KMS-11 (cell line): Measurements from ENCODE around the gene ZRANB1.

ENCODE experiments used
- H2AFZ ChIP-seq: fragments of 200-600 bp; sonication (generic); 2 replicates; pipeline ENCODE4 v1.6.1; 2016; ENCODE audit warnings: antibody characterized with exemption, mixed run types, low read depth
- H3K27ac ChIP-seq: fragments of 200-600 bp; sonication (generic); 2 replicates; pipeline ENCODE4 v1.6.1; 2016; ENCODE audit warnings: mild to moderate bottlenecking, mixed run types
- H3K27me3 ChIP-seq: fragments of 200-600 bp; sonication (generic); 2 replicates; pipeline ENCODE4 v1.6.1; 2017; ENCODE audit warnings: mild to moderate bottlenecking, low read depth, mixed run types, moderate library complexity; ENCODE audit not compliant: insufficient read depth
- H3K36me3 ChIP-seq: fragments of 200-600 bp; sonication (generic); 2 replicates; pipeline ENCODE4 v1.6.1; 2017; ENCODE audit warnings: mild to moderate bottlenecking, mixed run types; ENCODE audit not compliant: insufficient read depth
- H3K4me1 ChIP-seq: fragments of 200-600 bp; sonication (generic); 2 replicates; pipeline ENCODE4 v1.6.1; 2016; ENCODE audit warnings: mild to moderate bottlenecking, low read depth, mixed run types; ENCODE audit not compliant: poor library complexity, severe bottlenecking
- H3K4me2 ChIP-seq: fragments of 200-600 bp; sonication (generic); 2 replicates; pipeline ENCODE4 v1.7.0; 2016; ENCODE audit warnings: mild to moderate bottlenecking, mixed run types
- H3K4me3 ChIP-seq: fragments of 200-600 bp; sonication (generic); IDR thresholded peaks from 2 replicates; pipeline ENCODE4 v1.6.1; 2017; ENCODE audit warnings: low read depth, low read length, mixed read lengths; ENCODE audit not compliant: insufficient read depth
- H3K79me2 ChIP-seq: fragments of 200-600 bp; sonication (generic); 2 replicates; pipeline ENCODE4 v1.6.1; 2016; ENCODE audit warnings: low read depth, mixed run types; ENCODE audit not compliant: insufficient read depth
- H3K9ac ChIP-seq: fragments of 200-600 bp; sonication (generic); 2 replicates; pipeline ENCODE4 v1.6.1; 2016; ENCODE audit warnings: mild to moderate bottlenecking, mixed run types
- H4K20me1 ChIP-seq: fragments of 200-600 bp; sonication (generic); 2 replicates; pipeline ENCODE4 v1.6.1; 2016; ENCODE audit warnings: mild to moderate bottlenecking, mixed run types; ENCODE audit not compliant: insufficient read depth
- CTCF ChIP-seq: fragments of 200-600 bp; sonication (generic); conservative IDR thresholded peaks from 2 replicates; pipeline ENCODE4 v1.6.1; 2017; ENCODE audit warnings: low read depth, mild to moderate bottlenecking, antibody characterized with exemption, low read length, moderate library complexity, mixed read lengths

The ZRANB1 gene

GRCh38 chr10:124956764-124957163, 14.8 kb downstream of the ZRANB1 start:
- TF ChIP-seq CTCF = no peak
- Histone ChIP-seq H3K4me2 (no peak overlapping the region), H3K27me3 (no peaks in the 10 kb centered on the region), H2AFZ (no peak overlapping the region), H3K4me3 (no peak overlapping the region), H3K79me2 (peaks cover 42% of the 10 kb centered on the region; the same call in 1 of the 2 replicates), H4K20me1 (peaks cover 9% of the 10 kb centered on the region; the same call in 1 of the 2 replicates), H3K9ac (no peak overlapping the region), H3K36me3 (no peaks in the 10 kb centered on the region), H3K4me1 (peaks cover 64% of the 10 kb centered on the region), H3K27ac (no peak overlapping the region)

GRCh38 chr10:124957404-124957947, 15.6 kb downstream of the ZRANB1 start:
- TF ChIP-seq CTCF = no peak
- Histone ChIP-seq H3K4me2 (no peak overlapping the region), H3K9ac (no peak overlapping the region), H2AFZ (no peak overlapping the region), H3K27ac (no peak overlapping the region), H3K36me3 (no peaks in the 10 kb centered on the region), H3K27me3 (no peaks in the 10 kb centered on the region), H3K4me3 (no peak overlapping the region), H4K20me1 (peaks cover 9% of the 10 kb centered on the region; the same call in 1 of the 2 replicates), H3K79me2 (peaks cover 43% of the 10 kb centered on the region; the same call in 1 of the 2 replicates), H3K4me1 (peaks cover 71% of the 10 kb centered on the region)

- Histone ChIP-seq H3K27me3 (no peaks in the 10 kb centered on the region), H3K4me2 (peak overlapping the region; percentile 74; the same call in 1 of the 2 replicates), H3K9ac (no peak overlapping the region), H4K20me1 (peaks cover 9% of the 10 kb centered on the region; the same call in 1 of the 2 replicates), H3K27ac (no peak overlapping the region), H3K4me3 (no peak overlapping the region), H3K4me1 (peaks cover 76% of the 10 kb centered on the region), H3K36me3 (no peaks in the 10 kb centered on the region), H2AFZ (no peak overlapping the region), H3K79me2 (peaks cover 48% of the 10 kb centered on the region; the same call in 1 of the 2 replicates)
- no peak for TF ChIP-seq CTCF
Measured at GRCh38 chr10:124959564-124959963, 17.6 kb downstream of the ZRANB1 start.

- no peak for TF ChIP-seq CTCF
- H4K20me1 ChIP-seq = peaks cover 9% of the 10 kb centered on the region; the same call in 1 of the 2 replicates
- H3K36me3 ChIP-seq = no peaks in the 10 kb centered on the region
- H3K4me3 ChIP-seq = no peak overlapping the region
- peaks cover 48% of the 10 kb centered on the region; the same call in 1 of the 2 replicates for H3K79me2 ChIP-seq
- no peak overlapping the region for H3K9ac ChIP-seq
- H3K4me1 ChIP-seq = peaks cover 64% of the 10 kb centered on the region
- peak overlapping the region; percentile 74; the same call in 1 of the 2 replicates for H3K4me2 ChIP-seq
- no peak overlapping the region for H2AFZ ChIP-seq
- no peaks in the 10 kb centered on the region for H3K27me3 ChIP-seq
- peak overlapping the region; percentile 38; the same call in 1 of the 2 replicates for H3K27ac ChIP-seq
Measured at GRCh38 chr10:124961248-124961570, 19.3 kb downstream of the ZRANB1 start.
